ENCODE measurements around the gene NGF. TPM values are rescaled to one million over a fixed set of nuclear protein-coding genes. Genes with fewer than 3 reads are reported as not detected.
A peak's percentile ranks its signal among the peaks of the same experiment; 100 is the strongest.

Gene NGF
- total RNA-seq, 1 donor from 2014 or later: 0.34 TPM

DNA sequence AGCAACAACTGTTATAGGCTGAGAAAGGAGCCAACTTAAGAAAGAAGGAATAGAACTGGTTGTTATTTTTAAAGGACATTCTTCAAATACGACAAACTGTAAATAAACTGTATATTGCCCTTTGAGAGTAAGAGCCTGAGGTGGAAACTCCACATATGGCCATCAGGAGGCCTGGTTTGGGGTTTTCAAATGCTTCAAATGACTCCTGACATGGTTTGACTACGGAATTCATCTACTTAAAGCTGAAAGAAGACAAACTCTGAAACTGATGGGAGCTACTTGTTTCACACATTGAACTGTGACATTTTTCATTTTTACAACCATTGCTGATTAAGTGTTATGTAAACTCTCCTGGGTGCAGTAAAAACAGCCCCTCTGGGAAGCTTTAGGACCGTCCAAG lies 59.8 kb downstream of the NGF start:
- DNase-seq: no peak

DNA sequence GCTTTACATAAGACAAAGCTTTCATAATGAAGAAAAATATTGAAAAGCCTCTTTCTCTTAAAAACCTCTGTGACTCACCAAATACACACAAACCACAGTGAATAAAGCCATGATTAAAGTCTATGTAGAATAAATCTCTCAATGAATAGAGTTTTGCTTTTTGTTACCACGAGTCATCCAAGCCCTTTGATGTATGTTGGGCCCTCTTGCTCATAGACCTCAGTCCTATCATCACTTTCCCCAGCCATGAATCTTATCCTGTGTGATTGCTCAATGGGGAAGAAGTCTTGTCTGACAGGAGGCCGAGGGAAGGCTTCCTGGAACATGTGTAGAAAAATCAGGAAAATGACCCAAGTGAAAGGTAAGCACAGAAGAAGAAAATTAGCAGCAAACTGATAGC lies 60.8 kb downstream of the NGF start:
- no peak for DNase-seq

DNA sequence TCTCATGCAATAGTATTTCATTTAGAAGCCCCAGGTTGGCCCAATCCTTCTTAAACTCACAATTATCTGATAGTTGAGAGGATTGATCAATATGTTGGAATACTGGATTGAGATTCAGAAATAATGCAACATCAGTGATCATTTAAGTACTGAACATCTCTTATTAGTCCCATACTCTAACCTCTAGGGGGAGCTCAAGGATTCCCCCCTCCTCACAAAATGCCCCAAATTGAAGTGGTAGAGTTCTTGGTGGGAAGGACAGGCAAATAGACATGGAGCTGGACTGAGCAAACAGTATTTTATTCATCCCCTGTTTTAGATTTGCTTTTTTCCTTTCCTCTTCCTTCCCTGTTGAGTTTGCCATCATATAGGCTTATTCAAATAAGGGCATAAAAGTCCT lies 62.8 kb downstream of the NGF start:
- DNase-seq: peak; percentile 34

DNA sequence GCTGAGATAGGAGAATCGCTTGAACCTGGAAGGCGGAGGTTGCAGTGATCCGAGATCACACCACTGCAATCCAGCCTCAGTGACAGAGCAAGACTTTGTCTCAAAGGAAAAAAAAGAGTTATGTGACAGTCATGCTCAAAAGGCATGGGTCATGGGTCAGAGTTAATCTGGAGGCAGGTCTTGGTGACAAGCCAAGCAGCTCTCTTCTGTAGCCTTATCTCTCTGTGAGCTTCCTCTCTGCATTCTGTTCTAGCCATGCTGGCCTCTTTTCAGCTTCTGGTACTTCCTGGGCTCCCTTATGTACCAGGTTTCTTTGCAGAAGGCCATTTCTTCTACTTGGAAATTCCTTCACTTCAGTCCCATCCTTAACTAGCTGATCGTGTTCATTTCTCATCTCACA lies 63.6 kb downstream of the NGF start:
- no peak for DNase-seq

DNA sequence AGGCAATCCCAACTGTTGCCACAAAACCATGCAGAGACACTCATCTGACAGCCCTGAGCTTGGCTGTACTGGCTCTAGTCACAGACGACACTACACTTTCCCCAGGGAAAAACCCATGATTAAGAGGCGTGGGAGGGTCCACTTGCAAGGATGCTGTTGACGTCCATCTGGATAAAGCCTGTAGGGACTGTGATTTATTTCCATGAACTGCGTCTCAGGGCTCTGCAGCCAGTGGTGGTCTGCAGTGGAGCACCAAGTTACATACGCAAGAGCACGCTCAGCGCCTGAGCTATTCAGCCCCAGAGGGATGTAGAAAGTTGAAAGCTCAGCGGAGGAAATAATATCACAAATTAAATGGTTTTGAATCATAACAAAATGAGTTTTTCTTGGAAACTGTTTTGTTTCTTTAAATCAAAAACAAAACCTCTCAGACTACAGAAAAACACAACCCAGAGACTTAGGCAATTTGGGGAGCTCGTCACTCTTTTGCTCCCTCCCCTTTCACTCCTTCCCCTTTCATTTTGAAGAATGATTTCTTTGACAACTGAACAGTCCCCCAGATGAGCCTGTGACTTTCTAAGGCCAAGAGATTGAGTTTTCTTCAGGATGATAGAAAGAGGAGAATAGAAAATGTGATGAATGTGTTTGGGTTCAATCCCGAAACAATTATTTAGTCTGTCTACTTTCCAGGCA lies 71.2 kb downstream of the NGF start:
- DNase-seq: no peak

DNA sequence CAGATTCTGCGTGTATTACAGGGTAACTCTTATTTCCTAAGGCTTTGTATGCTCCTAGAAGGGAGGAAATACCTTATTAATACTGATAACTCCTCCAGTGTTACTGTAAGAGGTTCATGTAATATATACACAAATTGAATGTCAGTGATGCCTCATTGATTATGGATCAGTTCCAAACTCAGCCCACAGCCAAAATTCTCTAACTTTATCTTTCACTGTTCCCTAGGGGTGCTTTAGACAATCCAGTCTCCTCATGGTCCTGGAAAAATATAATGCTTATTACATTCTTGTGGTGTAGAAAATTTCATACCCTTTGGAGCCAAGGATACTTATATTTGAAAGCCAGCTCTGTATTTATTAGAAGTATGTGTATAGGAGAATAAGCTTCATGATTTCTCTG lies 73.0 kb downstream of the NGF start:
- DNase-seq: no peak

DNA sequence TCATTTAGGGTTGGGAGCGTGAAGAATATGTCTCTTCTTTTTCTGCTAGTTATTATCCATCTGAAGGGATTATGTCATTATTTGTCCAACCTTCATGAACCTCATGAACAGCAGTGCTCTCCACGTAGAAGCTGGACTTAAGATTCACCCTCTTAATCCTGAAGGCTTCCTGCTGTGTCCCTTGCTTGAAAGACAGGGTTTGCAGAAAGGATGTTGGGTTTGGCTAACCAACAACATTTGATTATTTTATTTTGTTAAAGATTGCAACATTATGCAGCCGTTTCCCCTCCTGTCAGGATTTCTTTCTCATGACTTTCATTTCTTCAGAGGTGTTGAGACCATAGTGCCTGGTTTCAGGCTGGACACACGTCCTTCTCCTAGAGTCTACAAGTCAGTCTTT lies 75.2 kb downstream of the NGF start:
- no peak for DNase-seq

DNA sequence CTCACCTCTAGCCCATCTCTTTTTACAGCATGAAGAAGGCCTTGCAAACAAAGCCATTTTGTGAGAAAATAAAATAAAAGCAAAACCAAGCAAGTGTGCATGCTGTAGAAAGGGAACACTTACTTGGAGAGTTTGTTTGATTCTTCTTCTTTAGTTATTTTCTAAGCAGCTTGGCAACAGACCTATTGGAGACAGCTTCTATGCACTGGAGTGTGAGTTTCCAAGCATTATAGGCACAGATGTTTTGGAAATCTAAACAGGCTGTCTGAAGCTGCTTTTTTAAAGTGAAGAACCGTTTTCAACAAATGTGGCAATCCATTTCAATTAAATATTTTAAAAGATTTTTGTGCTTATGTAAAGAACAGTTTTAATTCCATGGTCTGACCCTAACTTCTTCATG lies 76.6 kb downstream of the NGF start:
- no peak for DNase-seq

DNA sequence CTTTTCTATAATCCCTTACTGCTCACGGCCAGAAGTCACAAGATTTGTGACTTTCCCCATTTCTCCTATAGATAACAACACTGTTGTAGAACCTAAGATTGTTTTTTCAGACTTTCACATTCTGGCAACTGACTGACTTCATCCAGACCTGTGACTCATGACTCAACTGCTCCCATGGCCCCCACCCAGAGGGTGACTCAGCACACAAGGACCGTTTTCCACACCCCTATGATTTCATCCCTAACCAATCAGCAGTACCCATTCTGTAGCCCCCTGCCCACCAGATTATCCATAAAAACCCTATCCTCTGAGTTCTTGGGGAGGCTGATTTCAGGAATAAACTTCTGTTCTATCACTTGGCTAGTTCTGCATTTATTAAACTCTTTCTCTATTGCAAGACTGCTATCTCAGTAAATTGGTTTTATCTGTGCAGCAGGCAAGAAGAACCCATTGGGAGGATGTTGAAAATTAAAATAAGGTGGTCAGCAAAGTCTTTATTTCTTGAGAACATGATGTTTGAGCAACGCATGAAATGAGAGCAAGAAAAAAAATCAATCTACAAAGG lies 79.7 kb downstream of the NGF start:
- DNase-seq: no peak

DNA sequence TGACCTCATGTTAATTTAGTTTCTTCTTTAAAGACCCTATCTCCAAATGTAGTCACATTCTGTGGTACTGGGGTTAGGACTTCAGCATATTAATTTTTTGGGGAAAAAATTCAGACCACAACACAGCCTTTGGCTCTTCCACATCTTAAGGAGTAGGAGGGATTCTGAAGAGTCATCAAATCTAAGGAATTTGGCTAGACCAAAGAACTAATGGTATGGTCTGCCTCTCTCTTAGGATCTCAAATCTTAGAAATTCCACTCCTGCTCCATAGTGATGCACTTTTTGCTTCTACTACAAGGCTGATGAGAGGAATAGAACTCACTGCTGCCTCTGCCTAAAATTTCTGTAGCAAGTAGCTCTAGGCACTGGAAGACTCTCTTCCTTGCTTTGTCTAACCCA lies 80.5 kb downstream of the NGF start:
- no peak for DNase-seq

DNA sequence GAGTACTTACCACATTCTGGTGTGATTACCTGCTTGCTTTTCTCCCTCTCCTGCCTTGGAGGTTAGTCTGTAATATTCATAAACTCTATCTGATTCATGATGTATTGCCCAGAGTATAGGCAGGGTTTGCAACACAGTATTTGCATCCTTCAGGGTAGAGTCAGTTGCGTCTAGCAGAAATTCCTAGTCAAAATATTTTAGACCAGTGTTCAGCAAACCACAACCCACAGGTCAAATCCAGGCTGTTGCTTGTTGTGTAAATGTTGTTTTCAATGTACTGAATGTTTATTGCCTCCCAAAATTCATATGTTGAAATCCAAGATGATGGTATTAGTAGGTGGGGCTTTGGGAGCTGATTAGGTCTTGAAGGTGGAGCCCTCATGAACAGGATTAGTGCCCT lies 82.9 kb downstream of the NGF start:
- no peak for DNase-seq

DNA sequence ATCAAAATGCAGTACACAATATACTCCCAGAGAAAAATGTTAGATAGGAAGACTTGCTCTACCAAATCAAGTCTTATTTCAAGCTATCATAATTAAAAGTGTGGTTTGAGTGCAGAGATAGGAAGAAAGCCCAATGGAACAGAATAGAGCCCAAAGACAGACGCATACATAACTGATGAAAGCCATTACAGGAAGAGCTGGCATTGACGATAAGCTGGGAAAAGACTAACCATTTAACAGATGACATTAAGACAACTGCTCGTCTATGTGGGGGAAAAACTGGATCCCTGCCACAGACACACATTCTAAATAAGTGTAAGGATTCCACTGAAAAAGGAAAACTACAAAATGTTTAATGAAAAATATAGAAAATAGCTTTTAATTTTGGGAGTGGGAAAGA lies 85.5 kb downstream of the NGF start:
- peak; percentile 2 for DNase-seq

DNA sequence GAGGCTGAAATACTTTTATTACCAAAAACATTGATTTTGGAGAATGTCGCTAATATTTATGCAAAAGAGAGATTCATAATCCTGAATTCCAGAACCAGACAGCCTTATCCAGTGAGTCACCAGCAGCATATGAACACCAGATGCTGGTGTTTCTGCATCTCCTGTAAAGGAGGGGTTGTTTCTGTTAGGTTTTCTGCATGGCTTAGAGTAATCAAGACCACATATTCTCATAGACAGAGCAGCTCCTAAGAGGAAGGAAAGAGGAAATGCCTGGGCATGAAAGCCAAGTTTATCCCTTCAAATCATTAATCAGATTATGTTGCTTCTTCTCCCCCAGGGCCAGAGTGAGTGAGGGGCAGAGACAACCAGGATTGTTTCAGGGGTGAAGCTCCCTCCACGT lies 86.2 kb downstream of the NGF start:
- peak; percentile 39 for DNase-seq

DNA sequence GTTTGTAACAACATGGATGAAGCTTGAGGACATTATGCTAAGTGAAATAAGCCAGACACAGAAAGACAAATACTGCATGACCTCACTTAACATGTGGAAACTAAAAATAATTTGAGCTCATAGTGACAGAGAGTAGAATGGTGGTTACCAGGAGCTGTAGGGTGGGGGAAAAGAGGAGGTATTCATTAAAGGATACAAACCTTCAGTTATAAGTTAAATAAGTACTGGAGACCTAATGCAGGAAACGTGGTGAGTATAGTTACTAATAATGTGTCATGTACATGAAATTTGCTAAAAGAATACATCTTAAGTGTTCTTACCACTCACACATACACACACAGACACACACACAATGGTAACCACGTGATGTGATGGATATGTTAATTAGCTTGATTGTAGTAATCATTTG lies 86.7 kb downstream of the NGF start:
- no peak for DNase-seq

DNA sequence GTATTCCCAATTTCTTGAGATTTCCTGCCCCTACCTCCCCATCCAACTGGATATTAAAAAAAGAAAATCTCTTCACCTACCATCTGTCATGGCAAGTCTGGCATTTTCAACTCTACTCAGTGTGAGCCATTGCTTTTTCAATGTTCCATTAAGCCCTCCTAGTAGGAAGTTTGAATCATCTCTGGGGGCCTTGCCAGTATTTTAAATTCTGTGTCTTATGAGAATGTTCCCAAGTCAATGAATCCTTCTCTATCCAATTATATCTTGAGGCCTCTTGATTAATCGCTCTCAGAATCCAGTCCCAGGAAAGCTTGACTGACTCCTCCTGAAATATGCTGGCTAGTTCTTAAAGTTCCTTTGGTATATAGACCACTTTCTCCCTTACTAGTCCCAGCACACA lies 91.5 kb downstream of the NGF start:
- DNase-seq: no peak

DNA sequence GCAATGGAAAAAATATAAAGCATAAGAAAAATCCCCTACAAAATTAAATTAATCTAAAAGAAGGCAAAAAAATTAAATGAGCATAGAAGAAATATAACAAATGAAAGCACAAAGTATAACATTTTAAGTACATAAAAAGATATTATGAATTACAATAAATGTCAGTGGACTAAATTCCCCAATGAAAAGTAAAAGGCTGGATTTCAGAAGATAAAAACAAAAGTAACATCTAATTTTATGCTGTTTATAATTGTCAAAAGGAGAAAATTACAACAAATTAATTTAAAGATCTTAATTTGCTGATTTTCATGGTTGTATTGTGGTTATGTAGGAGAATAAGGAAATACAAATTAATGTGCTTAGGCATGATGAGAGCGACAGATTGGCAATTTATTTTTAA lies 92.8 kb downstream of the NGF start:
- no peak for DNase-seq

DNA sequence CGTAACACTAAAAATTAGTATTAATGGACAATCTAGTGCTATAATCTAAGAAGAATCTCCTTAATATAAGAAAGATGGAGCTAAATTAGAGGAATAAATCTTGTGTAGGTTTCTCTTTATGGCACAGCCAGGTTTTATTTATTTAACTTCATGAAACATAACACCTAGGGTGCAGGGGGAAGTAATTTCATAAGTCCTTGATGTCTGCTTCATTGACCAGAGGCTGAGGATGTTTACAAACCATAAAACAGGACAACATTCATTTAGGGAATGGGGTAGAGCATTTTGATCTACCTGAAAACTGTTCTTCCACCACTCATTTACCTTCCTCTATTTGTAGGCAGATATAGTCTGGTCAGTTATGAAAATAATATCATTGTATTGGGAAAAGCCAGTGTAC lies 95.5 kb downstream of the NGF start:
- DNase-seq: no peak

DNA sequence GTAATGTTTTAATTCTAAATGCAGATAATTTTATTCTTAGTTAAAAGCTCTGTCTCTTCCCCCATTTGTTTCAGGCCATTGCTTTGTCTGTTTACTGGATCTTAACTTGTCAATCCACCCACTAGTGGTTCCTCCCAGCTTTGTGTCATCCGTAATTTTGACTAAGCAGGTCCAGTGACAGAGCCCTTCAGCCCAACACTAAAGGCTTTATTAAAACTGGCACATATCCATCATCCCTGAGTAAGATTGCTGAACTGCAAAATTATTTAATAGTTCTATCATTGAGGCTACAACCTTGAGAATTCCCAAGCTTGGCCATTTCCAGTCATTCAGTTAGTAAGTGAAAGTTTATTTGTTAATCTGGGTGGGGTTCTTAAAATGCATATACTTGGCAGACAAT lies 96.7 kb downstream of the NGF start:
- DNase-seq: no peak

DNA sequence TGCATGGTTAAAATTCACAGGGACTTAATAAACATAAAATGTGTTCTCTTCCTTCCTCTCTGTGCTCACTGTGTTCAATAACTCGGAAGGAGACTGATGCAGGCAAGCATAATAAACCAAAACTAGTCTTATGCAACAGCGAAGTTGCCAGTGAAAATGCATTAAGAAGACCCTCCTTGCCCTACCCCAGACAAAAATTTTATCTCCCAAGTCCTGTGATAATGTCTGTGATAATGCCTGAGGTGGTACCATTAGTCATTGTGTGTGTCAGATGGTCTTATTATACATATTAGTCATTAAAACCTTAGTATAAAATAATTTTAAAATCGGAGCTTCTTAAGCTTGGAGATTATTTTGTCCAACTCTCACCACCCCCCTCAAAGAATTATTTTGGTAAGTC lies 97.8 kb downstream of the NGF start:
- no peak for DNase-seq

DNA sequence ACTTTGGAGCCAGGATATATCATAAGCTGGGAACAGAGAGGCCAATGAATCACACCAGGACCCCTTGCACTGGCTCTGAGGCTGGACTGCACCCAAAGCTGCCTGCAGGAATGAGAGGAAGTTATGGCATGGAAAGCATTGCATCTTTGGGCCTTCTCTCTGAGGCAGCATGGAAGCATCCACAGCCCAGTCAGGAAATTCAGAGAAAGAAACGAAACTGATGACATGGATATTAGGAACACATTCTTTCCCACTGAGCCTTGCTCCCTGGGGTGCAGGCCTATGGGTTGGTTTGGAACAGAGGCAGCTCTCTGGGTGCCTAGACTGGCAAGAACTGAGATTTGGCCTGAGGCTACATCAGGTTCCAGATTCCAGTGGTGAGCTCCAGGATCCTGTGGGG lies 98.6 kb downstream of the NGF start:
- DNase-seq: no peak

DNA sequence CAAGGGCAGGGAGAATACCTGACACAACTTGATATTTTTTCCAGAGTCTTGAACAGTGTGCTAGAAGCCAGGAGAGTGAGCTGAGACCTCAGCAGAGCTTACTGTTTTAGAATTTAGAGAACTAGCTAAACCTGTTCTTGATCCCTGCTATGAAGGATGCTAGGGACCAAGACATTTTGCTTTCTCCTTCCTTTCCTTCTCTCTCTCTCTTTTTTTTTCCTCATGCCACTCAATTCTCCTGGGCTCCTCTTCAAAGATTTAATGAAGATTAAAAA lies 99.0 kb downstream of the NGF start:
- DNase-seq: no peak

DNA sequence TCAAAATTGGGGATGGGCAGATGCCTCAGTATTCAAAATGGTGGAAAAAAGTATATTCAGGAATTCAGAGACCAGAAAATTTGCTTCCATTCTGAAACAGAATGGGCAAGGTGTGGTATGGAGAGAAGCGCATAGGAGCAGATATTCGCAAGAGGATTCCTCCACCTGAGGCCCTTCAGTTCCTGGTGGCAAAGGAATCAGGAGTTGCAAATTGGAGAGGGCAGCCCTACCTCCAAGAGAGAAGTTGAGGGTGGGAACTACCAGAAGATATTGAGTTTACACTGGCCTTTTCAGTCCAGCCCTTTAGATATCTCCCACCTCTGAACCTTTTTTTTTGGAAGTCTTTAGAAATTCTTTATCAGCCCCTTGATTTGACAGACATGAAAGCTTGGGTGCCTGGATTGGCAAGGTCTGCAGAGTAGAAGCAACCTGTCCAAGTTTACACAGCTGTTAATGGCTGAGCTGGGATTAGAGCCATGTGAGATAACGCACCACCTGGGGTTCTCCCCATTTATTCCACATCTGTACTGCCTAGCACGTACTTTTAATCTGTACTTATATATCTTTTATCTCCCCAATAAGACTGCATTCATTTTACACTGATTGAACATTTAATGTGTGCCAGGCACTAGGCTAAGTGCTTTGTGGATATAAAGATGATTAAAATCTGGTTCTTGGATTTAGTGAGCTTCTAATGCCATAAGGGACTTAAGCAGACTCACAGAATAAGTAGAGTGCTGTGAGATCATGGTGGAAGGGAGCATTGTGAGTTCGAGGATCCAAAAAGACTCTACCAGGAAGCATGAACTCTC lies 99.5 kb downstream of the NGF start:
- DNase-seq: no peak

DNA sequence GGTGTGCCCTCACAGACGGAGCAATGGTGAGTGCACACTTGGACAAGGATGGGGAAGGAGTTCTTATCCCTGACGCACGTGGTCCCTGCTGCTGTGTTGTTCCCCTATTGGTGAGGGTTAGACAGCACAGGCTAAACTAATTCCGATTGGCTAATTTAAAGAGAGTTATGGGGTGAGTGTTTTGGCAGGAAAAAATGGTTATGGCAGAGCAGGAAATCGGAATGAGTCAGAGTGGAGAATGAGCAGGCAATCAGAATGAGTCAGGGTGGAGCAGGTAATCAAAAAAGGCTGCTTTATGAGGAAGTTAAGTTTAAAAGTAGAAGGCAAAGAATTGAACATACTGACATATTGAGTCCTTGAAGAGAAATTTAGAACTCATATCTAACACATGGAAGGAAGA lies 100.5 kb downstream of the NGF start:
- DNase-seq: no peak

DNA sequence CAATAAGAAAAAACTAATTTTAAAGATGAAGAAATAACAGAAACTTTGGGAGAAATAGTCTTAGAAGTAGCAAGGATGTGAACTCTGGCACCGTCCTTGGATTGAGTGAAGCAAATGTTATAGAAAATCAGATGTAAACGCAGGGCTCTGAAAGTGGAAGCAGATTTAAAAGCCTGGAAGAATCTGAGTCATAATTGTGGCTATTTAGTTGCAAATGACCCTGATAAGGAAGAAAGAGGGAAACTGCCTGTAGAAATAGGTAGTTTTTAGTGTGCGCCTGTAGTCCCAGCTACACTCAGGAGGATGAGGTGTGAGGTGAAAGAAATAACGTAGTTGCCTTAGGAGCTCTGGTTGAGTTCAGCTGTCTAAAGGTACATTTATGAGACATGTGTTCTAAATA lies 101.0 kb downstream of the NGF start:
- DNase-seq: no peak
